Fibroblast of mammary gland (primary cell): ENCODE measurements around the gene TMEM215.

Experiments used
- DNase-seq: peaks from one replicate; pipeline ENCODE4 v3.0.0-alpha.2; 2010; ENCODE audit warnings: low read depth
- H3K4me3 ChIP-seq: 2 replicates; pipeline ENCODE4 v1.5.1; 2011; ENCODE audit warnings: low read depth, mild to moderate bottlenecking, low read length, moderate library complexity; ENCODE audit not compliant: control insufficient read depth
- CTCF ChIP-seq: conservative IDR thresholded peaks from 2 replicates; pipeline ENCODE4 v1.5.1; 2011; ENCODE audit warnings: low read depth, low read length, inconsistent platforms; ENCODE audit not compliant: control insufficient read depth, insufficient read depth

TMEM215 gene

GRCh38 chr9:32828861-32829260, 45.5 kb downstream of the TMEM215 start:
- TF ChIP-seq CTCF = no peak
- H3K4me3 ChIP-seq = no peak overlapping the region
- DNase-seq = no peak

GRCh38 chr9:32832346-32832745, 49.0 kb downstream of the TMEM215 start:
- H3K4me3 ChIP-seq = no peak overlapping the region
- no peak for TF ChIP-seq CTCF
- no peak for DNase-seq
